ENCODE results near the gene ZDHHC8.

GRCh38 chr22:20179455-20180244 is 48.0 kb downstream of the ZDHHC8 start:
- TF ChIP-seq, protein P1, sequence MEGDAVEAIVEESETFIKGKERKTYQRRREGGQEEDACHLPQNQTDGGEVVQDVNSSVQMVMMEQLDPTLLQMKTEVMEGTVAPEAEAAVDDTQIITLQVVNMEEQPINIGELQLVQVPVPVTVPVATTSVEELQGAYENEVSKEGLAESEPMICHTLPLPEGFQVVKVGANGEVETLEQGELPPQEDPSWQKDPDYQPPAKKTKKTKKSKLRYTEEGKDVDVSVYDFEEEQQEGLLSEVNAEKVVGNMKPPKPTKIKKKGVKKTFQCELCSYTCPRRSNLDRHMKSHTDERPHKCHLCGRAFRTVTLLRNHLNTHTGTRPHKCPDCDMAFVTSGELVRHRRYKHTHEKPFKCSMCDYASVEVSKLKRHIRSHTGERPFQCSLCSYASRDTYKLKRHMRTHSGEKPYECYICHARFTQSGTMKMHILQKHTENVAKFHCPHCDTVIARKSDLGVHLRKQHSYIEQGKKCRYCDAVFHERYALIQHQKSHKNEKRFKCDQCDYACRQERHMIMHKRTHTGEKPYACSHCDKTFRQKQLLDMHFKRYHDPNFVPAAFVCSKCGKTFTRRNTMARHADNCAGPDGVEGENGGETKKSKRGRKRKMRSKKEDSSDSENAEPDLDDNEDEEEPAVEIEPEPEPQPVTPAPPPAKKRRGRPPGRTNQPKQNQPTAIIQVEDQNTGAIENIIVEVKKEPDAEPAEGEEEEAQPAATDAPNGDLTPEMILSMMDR (IDR thresholded peaks at IDR 0.05; ENCODE audit: extremely low read depth in 1 of 2, insufficient read depth in 1 of 2, low read depth in 1 of 2, low read length in 2 of 2), result no peak
- TF ChIP-seq GATA2 (IDR thresholded peaks at IDR 0.05; ENCODE audit: insufficient read depth, insufficient read length, low read depth, low read length) (no peak), POLR2AphosphoS5 (IDR thresholded peaks at IDR 0.05; ENCODE audit: insufficient read depth, low read depth, low read length) (no peak), MYC (IDR thresholded peaks at IDR 0.05; ENCODE audit: low read depth, low read length) (no peak), EZH2 (IDR thresholded peaks at IDR 0.05; ENCODE audit: borderline replicate concordance, low read depth, low read length, severe bottlenecking) (no peak)
